ENCODE results near the gene TCAIM.

The TCAIM gene

DNA sequence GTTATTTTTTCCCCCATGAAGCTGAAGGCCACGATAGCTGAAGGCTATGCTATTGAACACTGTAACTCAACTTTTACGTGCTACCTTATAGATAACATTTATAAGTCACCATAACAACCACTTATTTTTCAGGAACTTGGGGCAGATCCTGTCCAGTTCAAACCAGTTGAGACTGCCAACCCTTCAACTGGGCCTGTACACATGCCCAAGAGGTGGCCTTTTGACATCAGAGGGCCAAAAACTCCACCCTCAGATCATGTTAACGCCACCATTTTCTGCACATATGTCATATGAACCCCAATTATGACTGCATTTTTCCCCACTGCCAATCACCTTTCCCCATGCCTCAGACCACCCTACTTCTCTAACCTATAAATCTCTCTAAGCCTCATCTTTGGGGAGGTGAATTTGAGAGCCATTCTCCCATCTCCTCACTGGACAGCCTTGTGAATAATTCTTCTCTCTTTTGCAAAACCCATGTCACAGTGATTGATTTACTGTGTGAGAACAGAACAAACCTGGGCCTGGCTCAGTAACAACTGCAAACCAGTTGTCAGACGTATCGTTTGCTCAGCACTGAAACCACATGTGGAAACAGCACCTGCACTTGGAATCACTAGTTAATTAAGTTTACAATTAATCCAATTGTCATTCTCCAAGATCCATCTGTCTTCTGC is 96.4 kb downstream of the TCAIM start:
- ChIA-PET CTCF (interaction anchor here (1.0 to 1.4 kb wide), 2 partner anchors 10 to 12 kb away, joined by 4 read pairs; no protein-coding TSS in a partner anchor), POLR2A (no interaction called here)
- no peak for DNase-seq (ENCODE audit: extremely low spot score)
- TF ChIP-seq, protein P1, sequence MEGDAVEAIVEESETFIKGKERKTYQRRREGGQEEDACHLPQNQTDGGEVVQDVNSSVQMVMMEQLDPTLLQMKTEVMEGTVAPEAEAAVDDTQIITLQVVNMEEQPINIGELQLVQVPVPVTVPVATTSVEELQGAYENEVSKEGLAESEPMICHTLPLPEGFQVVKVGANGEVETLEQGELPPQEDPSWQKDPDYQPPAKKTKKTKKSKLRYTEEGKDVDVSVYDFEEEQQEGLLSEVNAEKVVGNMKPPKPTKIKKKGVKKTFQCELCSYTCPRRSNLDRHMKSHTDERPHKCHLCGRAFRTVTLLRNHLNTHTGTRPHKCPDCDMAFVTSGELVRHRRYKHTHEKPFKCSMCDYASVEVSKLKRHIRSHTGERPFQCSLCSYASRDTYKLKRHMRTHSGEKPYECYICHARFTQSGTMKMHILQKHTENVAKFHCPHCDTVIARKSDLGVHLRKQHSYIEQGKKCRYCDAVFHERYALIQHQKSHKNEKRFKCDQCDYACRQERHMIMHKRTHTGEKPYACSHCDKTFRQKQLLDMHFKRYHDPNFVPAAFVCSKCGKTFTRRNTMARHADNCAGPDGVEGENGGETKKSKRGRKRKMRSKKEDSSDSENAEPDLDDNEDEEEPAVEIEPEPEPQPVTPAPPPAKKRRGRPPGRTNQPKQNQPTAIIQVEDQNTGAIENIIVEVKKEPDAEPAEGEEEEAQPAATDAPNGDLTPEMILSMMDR (IDR thresholded peaks at IDR 0.05; ENCODE audit: control extremely low read depth, extremely low read depth, low read depth, missing control alignments), result no peak

DNA sequence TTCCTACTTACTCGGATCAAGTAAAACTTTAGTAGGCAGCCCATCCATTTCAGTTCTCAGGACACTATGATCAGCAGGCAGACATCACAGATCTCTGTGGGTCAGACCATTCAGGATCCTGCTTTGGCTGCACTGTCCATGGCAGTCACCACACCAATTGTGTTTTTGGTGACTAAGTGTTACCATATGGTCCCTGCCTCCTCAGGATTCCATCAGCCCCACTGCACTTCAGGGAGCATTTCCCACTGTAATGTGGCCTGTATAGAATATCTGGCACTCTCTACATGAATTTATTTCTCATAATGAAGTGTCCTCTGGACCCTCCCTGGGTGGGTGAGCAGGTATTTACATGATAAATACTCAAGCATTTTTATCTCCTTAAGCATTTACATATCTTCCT is 97.6 kb downstream of the TCAIM start:
- CTCF ChIA-PET, result no interaction called here
- TF ChIP-seq, protein P1 (IDR thresholded peaks at IDR 0.05; ENCODE audit: control extremely low read depth, extremely low read depth, low read depth, missing control alignments), result no peak
- POLR2A ChIA-PET, result no interaction called here
- no peak for DNase-seq (ENCODE audit: extremely low spot score)

DNA sequence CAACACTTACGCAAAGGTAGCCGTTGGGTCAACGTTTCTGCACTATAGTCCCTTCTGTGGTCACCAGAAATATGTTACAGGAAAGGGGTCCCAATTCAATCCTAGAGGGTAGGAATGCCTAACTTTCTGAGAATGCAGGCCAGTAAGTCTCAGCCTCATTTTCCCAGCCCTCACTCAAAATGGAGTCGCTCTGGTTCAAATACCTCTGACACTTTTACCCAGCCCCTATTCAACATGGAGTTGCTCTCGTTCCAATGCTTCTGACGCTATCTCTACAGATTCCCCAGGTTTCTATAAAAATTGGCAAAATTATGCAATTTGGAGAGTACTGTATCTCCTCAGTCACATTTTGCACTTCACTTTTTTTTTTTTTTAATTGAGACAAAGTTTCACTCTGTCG is 99.2 kb downstream of the TCAIM start:
- ChIA-PET CTCF (no interaction called here), POLR2A (no interaction called here)
- no peak for DNase-seq (ENCODE audit: extremely low spot score)
- TF ChIP-seq, protein P1 (IDR thresholded peaks at IDR 0.05; ENCODE audit: control extremely low read depth, extremely low read depth, low read depth, missing control alignments), result no peak

DNA sequence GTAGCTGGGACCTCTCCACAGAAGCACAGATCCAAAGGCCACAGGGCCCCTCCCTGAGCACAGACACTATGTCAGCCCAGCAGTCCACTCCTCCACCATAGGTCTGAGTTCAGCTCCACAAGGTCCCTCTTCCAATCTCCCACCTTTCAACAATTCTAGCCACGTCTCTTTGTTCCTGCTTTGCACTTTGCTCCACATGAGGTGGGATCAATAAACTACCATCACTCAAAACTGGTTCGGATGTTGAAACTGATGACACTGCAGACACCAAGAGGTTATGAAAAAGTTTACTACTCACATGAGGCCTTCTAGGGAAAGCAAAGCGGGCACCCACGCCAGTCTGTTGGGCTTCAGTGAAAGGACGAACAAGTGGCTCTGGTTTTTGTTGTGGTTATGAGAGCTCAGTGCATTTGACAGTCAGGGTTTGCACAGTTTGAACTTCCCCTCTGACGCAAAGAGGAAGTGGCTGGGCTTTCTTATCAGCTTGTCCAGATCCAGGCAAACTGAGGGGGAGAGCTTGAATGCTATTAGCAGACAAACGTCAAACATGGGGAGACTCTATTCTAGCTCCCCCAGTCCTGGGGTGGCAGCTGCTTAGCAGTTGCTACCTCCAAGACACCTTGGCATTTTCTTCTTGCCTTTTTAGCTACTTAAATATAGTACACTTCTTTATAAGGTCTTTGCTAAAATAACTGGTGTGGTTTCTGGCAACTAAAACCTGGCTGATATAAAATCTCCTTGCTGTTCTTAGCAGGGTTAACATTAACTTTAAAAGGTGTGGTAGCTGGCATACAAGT is 101.1 kb downstream of the TCAIM start:
- ChIA-PET POLR2A (interaction anchor here (0.9 to 1.1 kb wide), 3 partner anchors 35 to 102 kb away, joined by 3 to 4 read pairs (median 3); partner anchors contain the start of gene TCAIM), CTCF (interaction anchor here (0.8 to 1.6 kb wide), 7 partner anchors 10 to 100 kb away, joined by 3 to 5 read pairs (median 3); no protein-coding TSS in a partner anchor)
- TF ChIP-seq, protein P1 (IDR thresholded peaks at IDR 0.05; ENCODE audit: control extremely low read depth, extremely low read depth, low read depth, missing control alignments), result no peak
- peak; percentile 82 for DNase-seq (ENCODE audit: extremely low spot score)

DNA sequence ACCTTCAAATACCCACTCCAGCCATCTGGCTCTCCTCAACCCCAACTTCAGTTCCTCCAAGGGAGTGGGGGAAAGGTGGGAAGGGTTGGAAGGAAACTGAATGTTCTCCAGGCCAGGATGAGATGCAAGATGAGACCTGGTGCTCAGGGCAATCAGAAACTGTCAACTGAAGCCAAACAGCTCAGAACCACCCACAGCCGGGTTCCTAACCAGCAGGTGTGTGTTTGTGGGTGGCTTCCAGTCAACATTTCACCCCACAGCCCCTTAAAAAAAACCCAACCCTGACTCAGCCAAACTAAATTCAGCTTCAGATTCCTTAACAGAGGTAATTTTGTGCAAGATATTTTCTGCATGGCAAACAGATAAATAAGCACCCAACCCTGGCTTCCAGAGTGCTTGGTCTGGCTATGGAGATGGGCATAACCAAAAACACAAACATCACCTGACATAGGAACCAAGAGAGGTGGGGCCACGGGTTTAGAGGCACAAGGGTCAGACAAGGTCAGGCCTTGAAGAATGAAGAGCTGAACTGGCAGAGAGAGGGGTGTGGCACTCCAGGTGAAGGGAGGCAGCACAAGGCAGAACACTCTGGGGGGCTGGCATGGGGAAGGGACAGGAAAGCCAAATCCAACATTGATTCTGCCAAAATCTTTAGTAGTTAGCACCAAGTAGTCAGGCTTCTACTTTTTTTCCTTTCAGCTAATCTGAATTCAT is 104.2 kb downstream of the TCAIM start:
- CTCF ChIA-PET, result interaction anchor here (0.9 to 1.4 kb wide), 3 partner anchors 11 to 33 kb away, joined by 3 to 4 read pairs (median 3); no protein-coding TSS in a partner anchor

More for the DNA sequence above, 104.2 kb downstream of the TCAIM start:
- DNase-seq (ENCODE audit: extremely low spot score), result no peak
- TF ChIP-seq, protein P1 (IDR thresholded peaks at IDR 0.05; ENCODE audit: control extremely low read depth, extremely low read depth, low read depth, missing control alignments), result no peak
- POLR2A ChIA-PET, result no interaction called here

Data from GM10248 (cell line).